Limb (tissue), 2 donors: ENCODE data around the gene BPIFB4.

Source experiments
- DNase-seq, 2 donors: peaks; one replicate each; pipeline ENCODE4 v3.0.0-alpha.2; 2016; ENCODE audit errors: extremely low spot score in 2 of 2

The BPIFB4 gene

DNA sequence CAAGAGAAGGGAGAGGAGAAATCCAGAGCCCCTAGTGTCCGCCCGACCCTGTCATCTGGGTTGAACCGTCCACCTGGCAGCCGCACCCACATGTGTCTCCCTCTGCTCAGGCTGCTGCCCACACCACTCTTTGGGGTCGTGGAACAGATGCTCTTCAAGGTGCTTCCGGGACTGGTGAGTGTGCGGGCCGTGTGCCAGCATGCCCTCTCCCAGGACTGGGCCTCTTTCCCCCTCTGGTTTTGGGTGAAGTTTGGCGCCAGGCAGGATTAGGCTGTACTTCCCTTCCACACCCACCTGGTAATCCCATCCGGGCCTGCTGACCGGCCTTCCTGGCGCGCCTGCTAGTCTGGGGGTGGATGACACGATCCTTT, 17.8 kb upstream of the BPIFB4 start:
- no peak for DNase-seq

DNA sequence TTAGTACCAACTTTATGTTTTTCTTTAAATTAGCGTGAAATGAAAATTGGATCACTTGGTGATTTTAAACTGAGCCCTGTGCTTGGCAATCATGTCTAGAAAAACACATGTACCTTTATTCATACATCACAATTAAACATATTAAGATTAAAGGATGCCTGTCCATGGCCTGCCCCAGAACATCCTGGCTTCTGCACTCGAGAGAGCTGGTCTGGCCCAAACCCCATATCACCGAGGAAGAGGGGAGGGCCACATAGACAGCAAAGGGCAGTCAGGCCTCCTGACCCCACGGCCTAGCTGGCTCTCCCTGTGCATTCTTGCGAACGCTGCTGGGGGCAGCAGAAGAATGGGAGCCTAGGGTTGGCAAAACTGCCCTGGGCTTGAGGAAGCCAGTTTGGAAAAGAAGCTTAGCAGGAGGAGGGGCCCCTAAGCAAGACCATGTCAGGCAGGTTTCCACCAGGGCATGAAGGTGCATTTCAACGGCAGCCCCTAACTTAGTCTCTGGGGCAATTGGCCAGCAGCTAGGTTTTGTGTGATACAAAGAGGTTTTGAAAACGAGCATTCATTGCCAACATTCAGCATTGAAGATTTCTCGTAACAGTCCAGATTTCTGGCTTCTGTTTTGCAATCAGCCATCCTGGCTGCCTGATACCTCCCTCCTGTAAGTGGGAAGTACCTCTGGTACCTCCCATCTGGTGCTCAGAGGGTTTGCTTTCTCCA, 17.2 kb upstream of the BPIFB4 start:
- no peak for DNase-seq

DNA sequence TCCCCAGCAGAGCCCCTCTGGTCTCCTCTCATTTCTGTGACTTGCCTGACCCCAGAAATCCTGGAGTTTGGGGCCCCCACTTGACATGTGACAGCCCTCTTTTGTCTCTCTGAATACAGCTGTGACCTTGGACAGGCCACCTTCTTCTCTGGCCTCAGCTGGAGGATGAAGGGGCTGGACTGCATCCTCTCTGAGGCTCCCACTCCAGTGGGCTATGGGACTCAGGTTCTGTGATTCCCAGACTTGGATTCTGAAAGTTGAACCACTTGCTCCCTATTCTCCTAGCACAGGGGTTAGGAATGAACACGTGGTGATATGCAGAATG, 16.7 kb upstream of the BPIFB4 start:
- no peak for DNase-seq

DNA sequence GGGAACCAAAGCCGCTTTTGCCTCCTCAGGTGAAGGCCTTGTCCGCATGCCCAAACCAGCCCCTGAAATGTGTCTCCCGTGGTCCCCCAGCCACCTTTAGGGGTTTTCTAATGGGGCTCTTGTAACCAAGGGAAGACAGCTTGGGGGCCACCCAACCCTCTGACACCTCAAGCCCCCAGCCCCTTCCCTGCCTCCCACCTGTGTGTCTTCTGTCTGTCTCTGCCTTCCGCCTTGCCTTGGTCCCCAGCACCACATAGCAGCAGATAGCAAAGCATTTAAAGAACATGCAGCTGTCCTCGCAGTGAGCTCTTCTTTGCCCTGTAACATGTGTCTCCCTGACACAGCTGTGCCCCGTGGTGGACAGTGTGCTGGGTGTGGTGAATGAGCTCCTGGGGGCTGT, 16.2 kb upstream of the BPIFB4 start:
- no peak for DNase-seq

DNA sequence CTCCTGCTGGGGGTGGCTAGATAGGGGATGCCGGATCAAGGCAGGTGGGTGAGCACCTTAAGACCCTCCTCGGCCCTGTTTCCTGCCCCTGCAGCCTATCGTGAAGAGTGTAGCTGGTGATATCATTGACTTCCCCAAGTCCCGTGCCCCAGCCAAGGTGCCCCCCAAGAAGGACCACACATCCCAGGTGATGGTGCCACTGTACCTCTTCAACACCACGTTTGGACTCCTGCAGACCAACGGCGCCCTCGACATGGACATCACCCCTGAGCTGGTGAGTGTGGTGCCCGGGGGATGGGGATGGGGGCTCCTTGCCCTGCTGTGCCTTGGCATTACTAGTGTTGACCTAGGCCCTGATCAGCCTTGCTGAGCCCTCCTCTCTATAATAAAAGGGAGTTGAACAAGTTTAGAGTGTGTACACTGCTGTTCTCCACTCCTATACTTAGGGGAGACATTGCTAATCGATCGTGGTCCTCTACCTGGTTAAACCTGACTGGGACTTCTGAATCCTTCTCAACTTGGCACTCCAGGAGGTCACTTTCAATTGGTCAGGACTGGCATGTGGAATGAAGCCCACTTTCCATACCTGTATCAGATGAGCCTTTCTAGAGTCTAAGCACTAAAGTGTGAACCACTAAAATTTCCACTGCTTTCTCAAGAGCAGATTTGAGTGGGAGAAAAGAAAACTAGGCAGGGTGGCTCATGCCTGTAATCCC, 14.7 kb upstream of the BPIFB4 start:
- no peak for DNase-seq

DNA sequence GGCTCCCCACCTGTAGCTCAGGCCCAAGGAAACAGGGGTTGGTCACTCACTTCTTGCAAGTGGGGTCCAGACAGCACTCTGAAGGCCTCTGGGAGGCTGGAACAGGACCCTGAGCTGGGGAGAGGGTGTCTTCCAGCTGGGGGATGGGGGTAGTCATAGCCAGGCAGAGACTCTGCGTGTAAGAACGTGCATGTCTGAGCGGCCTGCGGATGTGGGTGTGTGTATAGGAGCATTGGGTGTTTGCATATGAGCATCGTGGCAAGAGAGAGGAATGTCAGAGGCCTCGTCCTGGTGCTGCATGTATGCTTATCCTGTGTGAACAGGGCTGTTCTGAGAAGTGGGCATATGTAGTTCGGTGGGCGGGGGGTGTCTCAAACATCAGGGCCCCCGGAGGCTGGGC, 13.7 kb upstream of the BPIFB4 start:
- no peak for DNase-seq

DNA sequence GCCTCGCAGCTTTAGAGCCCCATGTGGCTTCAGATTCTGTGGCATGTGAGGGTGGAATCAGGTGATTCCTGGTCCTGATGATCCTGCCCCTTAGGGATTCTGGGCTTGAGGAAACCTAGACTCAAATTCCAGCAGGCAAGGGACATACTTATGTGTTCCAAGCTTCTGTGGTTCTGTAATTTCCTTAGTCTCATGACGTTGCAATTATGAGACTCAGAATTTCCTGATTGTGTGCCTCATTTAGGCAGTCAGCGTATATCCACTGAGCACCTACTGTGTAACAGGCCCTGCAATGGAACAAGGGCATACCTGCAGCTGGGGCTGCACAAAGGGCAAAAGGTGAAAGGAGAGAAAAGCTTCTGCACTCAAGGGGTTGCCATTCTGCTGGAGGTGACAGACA, 11.6 kb upstream of the BPIFB4 start:
- DNase-seq = no peak

DNA sequence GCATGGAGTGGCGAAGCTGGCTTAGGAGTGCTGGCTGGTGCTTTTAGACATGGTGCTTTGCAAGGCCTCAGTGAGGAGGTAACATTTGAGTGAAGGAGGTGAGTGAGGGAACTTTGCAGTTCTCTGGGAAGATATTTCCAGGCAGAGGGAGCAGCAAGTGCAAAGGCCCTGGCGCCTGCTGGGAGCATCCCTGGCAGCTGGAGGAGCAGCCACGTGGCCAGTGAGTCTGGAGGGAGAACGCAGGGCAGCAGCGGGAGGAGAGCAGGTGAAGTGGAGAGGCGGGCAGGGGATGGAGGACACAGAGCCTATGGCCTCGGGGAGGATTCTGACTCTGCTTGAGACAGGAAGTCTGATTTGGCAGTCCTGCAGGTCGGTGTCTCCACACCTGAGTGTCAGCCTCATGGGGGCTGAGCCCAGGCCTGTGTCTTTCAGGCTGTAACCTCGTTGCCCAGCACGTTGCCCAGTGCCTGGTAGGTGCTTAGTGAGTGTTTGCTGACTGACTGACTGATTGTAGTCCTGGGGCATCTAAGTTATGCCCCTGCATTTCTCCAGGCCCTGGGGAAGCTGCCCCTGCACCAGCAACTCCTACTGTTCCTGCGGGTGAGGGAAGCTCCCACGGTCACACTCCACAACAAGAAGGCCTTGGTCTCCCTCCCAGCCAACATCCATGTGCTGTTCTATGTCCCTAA, 11.0 kb upstream of the BPIFB4 start:
- DNase-seq = no peak

DNA sequence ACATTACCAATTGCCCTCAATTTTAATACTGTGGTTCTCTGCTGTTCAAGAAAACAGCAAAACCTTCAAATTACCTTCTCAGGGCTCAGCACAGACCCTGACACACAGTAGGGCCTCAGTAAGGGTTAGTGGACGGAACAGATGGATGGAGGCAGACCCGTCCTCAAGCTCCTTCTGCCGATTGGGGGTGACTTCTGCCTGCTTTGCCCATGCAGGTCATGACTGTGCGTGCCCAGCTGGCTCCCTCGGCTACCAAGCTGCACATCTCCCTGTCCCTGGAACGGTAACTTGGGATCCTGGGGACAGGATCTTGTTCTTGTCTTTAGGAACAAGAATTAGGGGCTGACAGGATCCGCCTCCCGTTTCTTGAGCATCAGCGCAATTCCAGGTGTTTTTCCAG, 9.8 kb upstream of the BPIFB4 start:
- DNase-seq = no peak

DNA sequence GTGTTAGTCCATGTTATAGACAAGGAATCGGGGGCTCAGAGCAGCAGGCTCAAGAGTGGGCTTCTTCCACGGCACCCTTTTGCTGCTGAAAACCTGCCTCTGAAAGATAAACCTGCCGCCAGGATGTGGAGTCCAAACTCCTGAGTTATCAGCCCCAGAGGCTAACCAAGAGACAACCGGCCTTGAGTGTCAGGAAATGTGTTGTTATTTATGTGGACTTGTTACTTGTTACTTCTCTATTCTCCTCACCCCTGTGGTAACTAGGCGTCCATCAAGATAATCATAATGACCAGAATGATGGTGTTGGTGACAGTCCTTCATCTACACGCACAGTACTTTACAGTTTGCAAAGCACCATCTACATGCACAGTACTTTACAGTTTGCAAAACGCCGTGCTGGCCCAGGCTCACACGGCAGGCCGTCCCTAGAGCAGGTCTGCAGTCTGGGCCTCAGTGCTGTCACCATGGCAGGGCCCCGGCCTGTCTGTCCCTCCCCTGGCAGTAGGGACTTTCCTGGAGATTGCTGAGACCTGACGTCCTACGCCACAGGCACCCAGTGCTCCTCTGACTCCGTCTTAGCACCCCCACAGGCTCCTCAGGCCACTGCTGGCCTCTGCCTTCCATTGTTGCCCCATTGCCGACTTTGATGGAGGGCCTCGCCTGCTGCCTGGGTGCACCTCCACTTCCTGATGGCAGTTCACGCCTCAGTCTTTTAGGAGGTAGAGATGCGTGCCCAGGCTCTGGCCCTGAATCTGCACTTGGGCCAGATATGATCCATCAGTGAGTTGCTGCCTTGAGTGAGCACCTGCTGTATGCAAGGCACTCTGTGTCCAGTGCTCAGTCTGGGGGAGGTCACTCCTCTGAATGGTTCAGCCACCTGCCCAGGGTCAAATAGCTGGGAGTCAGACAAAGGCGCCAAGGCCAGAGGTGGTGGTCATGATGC, 9.1 kb upstream of the BPIFB4 start:
- DNase-seq = no peak

DNA sequence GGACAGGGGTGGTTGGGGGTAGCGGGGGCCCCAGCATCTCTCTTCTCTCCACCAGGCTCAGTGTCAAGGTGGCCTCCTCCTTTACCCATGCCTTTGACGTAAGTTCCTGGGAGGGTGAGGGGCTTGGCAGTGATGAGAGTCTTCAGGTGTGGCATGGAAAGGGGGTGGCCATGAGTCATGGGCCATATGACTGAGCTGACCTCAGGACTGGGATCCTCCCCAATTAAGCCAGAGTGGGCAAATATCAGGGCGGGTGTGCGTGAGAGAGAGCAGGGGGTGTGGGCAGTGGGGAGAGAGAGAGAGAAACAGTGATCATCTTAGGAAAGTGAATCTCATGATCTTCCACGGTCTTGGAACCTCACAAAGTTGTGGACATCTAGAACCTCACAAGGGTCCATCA, 8.2 kb upstream of the BPIFB4 start:
- no peak for DNase-seq

DNA sequence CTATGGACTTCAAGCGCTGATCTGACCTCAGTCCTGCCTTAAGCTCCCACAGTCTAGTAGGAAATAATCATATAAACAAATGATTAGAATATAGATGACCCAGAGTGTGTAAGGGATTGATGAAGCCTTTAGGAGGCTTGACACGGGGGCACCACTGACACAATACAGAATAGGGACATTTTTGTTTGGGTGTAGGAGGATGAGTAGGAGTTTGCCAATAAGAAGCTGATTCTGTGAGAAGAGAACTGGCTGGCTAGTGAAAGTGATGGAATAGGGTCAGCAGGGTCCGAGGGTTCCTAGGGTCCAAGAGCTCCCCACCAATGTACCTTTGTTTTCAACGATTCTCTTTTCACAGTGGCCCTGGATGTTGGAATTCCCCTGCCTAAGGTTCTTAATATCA, 7.1 kb upstream of the BPIFB4 start:
- no peak for DNase-seq

DNA sequence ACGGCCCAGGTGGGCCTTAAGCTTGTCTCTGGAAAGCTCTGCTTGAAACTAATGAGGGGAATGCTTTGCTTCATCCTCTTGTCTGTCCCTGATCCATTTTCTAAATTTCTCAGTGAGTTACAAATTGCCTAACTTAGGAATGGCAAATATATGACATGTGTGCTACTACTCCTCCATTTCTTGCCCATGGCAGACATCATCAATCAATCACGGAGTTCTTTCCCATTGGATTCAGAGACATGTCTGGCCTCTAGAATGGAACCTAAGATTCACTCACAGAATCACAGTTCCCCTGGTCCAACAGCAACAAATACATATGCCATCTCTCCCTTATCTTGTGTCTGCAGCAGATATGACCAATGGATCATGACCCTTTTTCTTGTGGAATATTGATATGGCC, 6.6 kb upstream of the BPIFB4 start:
- no peak for DNase-seq

DNA sequence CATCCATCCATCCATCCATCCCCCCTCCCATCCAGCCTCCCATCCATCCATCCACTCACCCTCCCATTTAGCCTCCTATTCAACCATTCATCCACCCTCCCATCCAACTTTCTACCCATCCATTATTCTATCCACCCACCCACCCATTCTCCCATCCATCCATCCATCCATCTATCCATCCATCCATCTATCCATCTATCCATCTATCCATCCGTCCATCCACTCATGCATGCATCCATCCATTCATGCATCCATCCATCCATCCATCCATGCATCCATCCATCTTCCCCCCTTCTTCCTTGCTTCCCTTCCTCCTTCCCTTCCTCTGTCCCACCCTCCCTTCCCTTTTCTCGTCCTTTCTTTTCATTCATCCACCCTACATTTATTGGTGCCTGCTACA, 4.8 kb upstream of the BPIFB4 start:
- DNase-seq = no peak

DNA sequence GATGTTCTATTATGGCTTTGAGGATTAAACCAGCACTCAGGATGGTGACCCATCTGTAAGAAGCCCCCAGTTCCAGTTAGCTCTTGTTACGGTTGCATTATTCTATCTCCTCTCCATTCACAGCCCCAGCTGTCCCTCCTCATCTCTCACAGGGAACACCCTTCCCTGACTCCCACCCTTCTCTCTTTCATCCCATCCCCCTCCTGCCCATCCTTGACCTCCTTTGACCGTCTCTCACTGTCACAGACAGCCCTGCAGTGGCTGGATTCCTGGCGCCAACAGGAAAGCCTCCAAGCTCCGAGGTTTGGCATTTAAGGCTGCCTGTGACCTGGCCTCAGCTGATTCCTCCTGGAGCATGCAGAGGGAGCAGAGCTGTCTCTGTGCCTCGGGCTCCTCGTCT, 4.2 kb upstream of the BPIFB4 start:
- no peak for DNase-seq

DNA sequence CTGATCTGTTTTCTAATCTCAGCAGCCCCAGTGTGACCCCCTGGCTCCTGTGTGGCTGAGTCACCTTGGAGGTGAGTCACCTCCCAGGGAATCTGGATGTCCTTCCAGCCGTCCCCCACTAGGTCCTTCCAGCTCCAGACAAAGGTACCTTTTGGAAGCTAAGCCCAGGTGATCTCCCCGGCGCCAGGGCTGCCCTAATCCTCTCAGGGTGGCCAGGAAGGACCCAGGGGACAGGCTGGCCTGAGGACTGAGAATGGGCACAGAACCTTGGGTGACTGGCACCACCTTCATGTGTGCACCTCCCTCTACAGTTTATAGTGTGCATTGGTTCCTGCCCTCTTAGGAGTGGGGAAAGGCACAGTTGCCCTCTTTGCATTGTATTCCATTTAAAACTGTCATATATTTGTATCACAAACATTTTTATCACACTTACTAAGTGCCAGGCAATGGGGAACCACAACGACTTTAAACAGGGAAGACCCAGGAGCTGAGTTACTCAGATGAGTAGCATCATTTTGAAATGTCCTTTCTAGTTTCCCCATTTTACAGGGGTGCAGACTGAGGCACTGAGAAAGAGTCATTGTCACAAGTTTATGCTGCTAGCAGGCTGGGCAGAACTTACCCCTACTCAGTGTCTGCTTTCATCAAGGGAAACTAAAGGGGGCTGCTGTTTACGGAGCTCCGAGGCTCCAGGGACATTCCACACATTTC, 2.6 kb upstream of the BPIFB4 start:
- DNase-seq = no peak

DNA sequence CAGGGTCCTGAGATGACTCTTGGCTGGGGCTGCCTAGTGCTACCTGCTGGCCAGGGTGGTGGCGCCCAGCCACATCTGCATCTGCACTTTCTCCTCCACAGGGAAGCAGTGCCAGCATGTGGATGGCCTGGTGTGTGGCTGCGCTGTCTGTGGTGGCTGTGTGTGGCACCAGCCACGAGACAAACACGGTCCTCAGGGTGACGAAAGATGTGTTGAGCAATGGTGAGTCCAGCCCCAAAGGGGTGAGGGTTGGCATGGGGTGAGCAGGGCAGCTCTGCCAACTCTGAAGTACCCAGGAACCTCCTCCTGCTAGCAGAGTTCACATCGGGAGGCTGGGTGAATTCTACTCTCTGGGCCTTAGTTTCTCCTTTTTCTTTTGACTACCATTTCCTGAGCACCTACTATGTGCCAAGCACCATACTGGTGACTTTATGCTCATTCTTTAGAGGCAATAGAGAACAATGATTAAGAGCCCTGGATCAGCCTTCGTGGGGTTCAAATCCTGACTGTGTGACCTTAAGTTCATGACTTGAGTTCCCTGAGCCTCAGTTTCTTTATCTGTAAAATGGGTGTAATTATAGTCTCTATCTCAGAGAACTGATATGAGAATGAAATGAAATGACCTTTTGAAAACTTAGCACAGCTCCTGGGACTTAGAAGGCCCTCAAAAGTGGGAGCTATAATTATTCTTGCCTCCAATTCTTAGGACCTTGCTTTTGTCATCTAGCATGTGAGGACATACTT, 2.1 kb downstream of the BPIFB4 start:
- DNase-seq = no peak

DNA sequence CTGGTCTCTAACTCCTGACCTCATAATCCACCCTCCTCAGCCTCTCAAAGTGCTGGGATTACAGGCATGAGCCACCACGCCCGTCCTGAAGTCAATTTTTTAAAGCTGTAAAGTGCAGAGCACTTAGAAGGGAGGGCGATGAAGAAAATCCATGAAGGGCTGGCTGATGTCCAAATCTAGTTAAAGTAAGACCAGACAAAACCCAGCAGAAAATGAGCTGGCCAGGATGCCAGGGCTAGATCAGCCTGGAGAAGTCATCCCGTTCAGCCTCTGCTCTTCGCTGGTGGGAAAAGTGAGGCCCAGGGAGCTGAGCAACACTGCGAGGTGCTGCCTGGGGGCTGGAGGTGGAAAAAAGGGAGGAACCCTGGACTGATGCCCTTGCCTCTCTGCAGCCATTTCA, 3.1 kb downstream of the BPIFB4 start:
- DNase-seq = no peak

DNA sequence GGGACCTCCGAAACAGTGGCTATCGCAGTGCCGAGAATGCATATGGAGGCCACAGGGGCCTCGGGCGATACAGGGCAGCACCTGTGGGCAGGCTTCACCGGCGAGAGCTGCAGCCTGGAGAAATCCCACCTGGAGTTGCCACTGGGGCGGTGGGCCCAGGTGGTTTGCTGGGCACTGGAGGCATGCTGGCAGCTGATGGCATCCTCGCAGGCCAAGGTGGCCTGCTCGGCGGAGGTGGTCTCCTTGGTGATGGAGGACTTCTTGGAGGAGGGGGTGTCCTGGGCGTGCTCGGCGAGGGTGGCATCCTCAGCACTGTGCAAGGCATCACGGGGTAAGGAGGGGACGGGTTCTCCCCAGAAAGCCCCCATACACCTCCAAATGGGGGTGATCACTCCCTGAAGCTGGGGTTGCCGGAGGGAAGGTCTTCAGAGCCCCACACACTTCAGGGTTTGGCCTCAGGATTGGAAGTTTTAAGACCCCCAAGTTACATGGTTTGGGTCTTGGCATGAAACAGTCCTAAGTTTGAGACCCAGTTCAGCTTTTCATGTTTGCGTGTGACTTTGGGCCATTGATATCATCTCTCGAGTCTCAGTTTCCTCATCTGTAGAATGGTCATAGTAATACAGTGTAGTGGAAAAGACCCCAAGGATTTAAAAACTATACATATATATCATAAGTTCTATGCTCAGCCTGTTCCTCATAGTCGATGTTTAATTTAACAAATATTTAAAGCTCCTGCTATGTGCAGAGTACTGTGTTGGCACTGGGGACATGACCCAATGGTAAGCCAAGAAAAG, 4.3 kb downstream of the BPIFB4 start:
- no peak for DNase-seq

DNA sequence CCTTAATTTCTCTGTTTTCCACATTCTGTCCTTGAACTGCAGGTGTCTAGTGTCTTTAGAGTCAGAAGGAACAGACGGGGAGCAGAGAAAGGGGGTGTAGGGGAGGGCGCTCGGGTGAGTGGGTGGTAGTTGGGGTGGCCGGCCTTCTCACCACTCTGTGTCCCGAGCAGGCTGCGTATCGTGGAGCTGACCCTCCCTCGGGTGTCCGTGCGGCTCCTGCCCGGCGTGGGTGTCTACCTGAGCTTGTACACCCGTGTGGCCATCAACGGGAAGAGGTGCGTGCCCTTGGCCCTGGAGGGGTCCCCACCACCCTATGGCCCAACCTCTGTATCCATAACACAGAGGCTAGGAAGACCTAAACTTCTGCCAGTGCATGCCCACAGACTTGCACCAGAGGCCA, 5.3 kb downstream of the BPIFB4 start:
- no peak for DNase-seq
